HG03175 (cell line): ENCODE results near the gene POMT1.
"Not testable (repeated sequence)": the region's sequence is repeated elsewhere in the genome, so short reads cannot be mapped to it uniquely, and the experiment has no call there.

Experiments used
- ATAC-seq: cut with Tn5 transposase; IDR thresholded peaks from one replicate; pipeline ENCODE4 v1.9.1; 2021; ENCODE audit warnings: mild to moderate bottlenecking, moderate library complexity; ENCODE audit not compliant: unreplicated experiment

Gene POMT1

GRCh38 chr9:131502781-131503625 is at the start of gene POMT1:
Gene POMT1 (plus strand): TSS chr9:131502918. CDS start chr9:131504219, 1,301 bp downstream.
- peak; percentile 81 for ATAC-seq

- no peak for ATAC-seq
Observed at GRCh38 chr9:131454028-131454427, 48.7 kb upstream of the POMT1 start.

- not testable (repeated sequence) for ATAC-seq
Observed at GRCh38 chr9:131455655-131456054, 47.1 kb upstream of the POMT1 start.

GRCh38 chr9:131457746-131458145 is 45.0 kb upstream of the POMT1 start:
- no peak for ATAC-seq

- ATAC-seq, result no peak
Observed at GRCh38 chr9:131459056-131459455, 43.7 kb upstream of the POMT1 start.

GRCh38 chr9:131461166-131461565 is 41.6 kb upstream of the POMT1 start:
- no peak for ATAC-seq

GRCh38 chr9:131464354-131465000 is 38.2 kb upstream of the POMT1 start:
- no peak for ATAC-seq

GRCh38 chr9:131465401-131465800 is 37.3 kb upstream of the POMT1 start:
- ATAC-seq, result no peak

- no peak for ATAC-seq
Observed at GRCh38 chr9:131467214-131467935, 35.3 kb upstream of the POMT1 start.

GRCh38 chr9:131468031-131468430 is 34.7 kb upstream of the POMT1 start:
- no peak for ATAC-seq

GRCh38 chr9:131469356-131469755 is 33.4 kb upstream of the POMT1 start:
- no peak for ATAC-seq

GRCh38 chr9:131469951-131470350 is 32.8 kb upstream of the POMT1 start:
- no peak for ATAC-seq

GRCh38 chr9:131470581-131470991 is 32.1 kb upstream of the POMT1 start:
- ATAC-seq, result no peak

GRCh38 chr9:131472085-131472484 is 30.6 kb upstream of the POMT1 start:
- not testable (repeated sequence) for ATAC-seq

- ATAC-seq, result no peak
Observed at GRCh38 chr9:131473198-131473885, 29.4 kb upstream of the POMT1 start.

GRCh38 chr9:131473891-131474290 is 28.8 kb upstream of the POMT1 start:
- ATAC-seq, result no peak

GRCh38 chr9:131474711-131475110 is 28.0 kb upstream of the POMT1 start:
- ATAC-seq, result no peak

- no peak for ATAC-seq
Observed at GRCh38 chr9:131475111-131475955, 27.4 kb upstream of the POMT1 start.

GRCh38 chr9:131475956-131476776 is 26.6 kb upstream of the POMT1 start:
- ATAC-seq, result no peak
